IPS DF 4.7 (cell line): Measurements from ENCODE around the gene CEACAM4.
"Not testable (repeated sequence)": the region's sequence is repeated elsewhere in the genome, so short reads cannot be mapped to it uniquely, and the experiment has no call there.

Source experiments
- DNase-seq: peaks from one replicate; pipeline ENCODE4 v3.0.0-alpha.2; 2013; ENCODE audit warnings: low spot score; ENCODE audit errors: extremely low read depth

Gene CEACAM4

GRCh38 chr19:41626877-41627276 is at the start of gene CEACAM4:
Gene CEACAM4, minus strand, starts transcription at chr19:41627074. Its CDS starts 111 bp downstream, at chr19:41626963.
- DNase-seq = no peak

- no peak for DNase-seq
Measured at GRCh38 chr19:41671486-41671885, 44.6 kb upstream of the CEACAM4 start.

- DNase-seq = no peak
Measured at GRCh38 chr19:41670755-41671154, 43.9 kb upstream of the CEACAM4 start.

- no peak for DNase-seq
Measured at GRCh38 chr19:41668315-41668714, 41.4 kb upstream of the CEACAM4 start.

GRCh38 chr19:41666075-41666474 is 39.2 kb upstream of the CEACAM4 start:
- DNase-seq = no peak

GRCh38 chr19:41657157-41657556 is 30.3 kb upstream of the CEACAM4 start:
- DNase-seq = no peak

- not testable (repeated sequence) for DNase-seq
Measured at GRCh38 chr19:41656756-41657155, 29.9 kb upstream of the CEACAM4 start.

- no peak for DNase-seq
Measured at GRCh38 chr19:41652250-41652649, 25.4 kb upstream of the CEACAM4 start.

- no peak for DNase-seq
Measured at GRCh38 chr19:41649827-41650226, 23.0 kb upstream of the CEACAM4 start.

GRCh38 chr19:41646589-41647204 is 19.8 kb upstream of the CEACAM4 start:
- no peak for DNase-seq

GRCh38 chr19:41641879-41642485 is 15.1 kb upstream of the CEACAM4 start:
- no peak for DNase-seq

- no peak for DNase-seq
Measured at GRCh38 chr19:41638641-41639081, 11.8 kb upstream of the CEACAM4 start.

- no peak for DNase-seq
Measured at GRCh38 chr19:41637484-41637883, 10.6 kb upstream of the CEACAM4 start.

GRCh38 chr19:41627966-41628675 is 1.2 kb upstream of the CEACAM4 start:
- DNase-seq = no peak

GRCh38 chr19:41626278-41626677 is 596 bp downstream of the CEACAM4 start:
- no peak for DNase-seq

- DNase-seq = no peak
Measured at GRCh38 chr19:41624937-41625336, 1.9 kb downstream of the CEACAM4 start.

GRCh38 chr19:41624515-41624914 is 2.4 kb downstream of the CEACAM4 start:
- no peak for DNase-seq

- no peak for DNase-seq
Measured at GRCh38 chr19:41623360-41623759, 3.5 kb downstream of the CEACAM4 start.

- no peak for DNase-seq
Measured at GRCh38 chr19:41621654-41622053, 5.2 kb downstream of the CEACAM4 start.

GRCh38 chr19:41621226-41621625 is 5.6 kb downstream of the CEACAM4 start:
- DNase-seq = no peak

- no peak for DNase-seq
Measured at GRCh38 chr19:41620171-41620570, 6.7 kb downstream of the CEACAM4 start.

- DNase-seq = no peak
Measured at GRCh38 chr19:41619018-41619556, 7.8 kb downstream of the CEACAM4 start.
